Measurements from ENCODE around the gene CGREF1.

DNA sequence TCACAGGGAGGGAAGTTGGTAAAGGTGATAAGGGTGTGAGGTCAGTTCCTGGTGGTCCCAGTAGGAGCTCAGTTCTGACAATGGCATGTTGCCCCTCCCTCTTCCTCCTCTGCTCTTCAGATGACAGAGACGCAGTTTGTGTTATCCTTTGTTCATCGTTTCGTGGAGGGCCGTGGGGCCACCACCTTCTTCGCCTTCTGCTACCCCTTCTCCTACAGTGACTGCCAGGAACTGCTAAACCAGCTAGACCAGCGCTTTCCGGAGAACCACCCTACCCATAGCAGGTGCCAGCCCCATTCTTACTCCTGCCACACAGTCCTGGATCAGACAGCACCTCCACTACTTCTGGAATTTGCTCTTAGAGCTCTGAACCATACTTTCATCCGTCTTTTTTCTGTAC, 65.2 kb downstream of the CGREF1 start:
- TF ChIP-seq, protein P1, sequence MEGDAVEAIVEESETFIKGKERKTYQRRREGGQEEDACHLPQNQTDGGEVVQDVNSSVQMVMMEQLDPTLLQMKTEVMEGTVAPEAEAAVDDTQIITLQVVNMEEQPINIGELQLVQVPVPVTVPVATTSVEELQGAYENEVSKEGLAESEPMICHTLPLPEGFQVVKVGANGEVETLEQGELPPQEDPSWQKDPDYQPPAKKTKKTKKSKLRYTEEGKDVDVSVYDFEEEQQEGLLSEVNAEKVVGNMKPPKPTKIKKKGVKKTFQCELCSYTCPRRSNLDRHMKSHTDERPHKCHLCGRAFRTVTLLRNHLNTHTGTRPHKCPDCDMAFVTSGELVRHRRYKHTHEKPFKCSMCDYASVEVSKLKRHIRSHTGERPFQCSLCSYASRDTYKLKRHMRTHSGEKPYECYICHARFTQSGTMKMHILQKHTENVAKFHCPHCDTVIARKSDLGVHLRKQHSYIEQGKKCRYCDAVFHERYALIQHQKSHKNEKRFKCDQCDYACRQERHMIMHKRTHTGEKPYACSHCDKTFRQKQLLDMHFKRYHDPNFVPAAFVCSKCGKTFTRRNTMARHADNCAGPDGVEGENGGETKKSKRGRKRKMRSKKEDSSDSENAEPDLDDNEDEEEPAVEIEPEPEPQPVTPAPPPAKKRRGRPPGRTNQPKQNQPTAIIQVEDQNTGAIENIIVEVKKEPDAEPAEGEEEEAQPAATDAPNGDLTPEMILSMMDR (IDR thresholded peaks at IDR 0.05) = no peak
- no peak for TF ChIP-seq POLR2A (IDR thresholded peaks at IDR 0.05)
